GM18870 (cell line): ENCODE measurements around the gene EPS8L3.
"Not testable (repeated sequence)": the region's sequence is repeated elsewhere in the genome, so short reads cannot be mapped to it uniquely, and the experiment has no call there.

Experiments
- ATAC-seq: cut with Tn5 transposase; IDR thresholded peaks from one replicate; pipeline ENCODE4 v1.9.1; 2021; ENCODE audit warnings: moderate library complexity; ENCODE audit not compliant: unreplicated experiment

EPS8L3 gene

GRCh38 chr1:109713636-109714035 is 50.1 kb downstream of the EPS8L3 start:
- ATAC-seq, result no peak

- ATAC-seq, result no peak
These were observed 51.3 kb downstream of the EPS8L3 start for GRCh38 chr1:109712321-109712864.

DNA sequence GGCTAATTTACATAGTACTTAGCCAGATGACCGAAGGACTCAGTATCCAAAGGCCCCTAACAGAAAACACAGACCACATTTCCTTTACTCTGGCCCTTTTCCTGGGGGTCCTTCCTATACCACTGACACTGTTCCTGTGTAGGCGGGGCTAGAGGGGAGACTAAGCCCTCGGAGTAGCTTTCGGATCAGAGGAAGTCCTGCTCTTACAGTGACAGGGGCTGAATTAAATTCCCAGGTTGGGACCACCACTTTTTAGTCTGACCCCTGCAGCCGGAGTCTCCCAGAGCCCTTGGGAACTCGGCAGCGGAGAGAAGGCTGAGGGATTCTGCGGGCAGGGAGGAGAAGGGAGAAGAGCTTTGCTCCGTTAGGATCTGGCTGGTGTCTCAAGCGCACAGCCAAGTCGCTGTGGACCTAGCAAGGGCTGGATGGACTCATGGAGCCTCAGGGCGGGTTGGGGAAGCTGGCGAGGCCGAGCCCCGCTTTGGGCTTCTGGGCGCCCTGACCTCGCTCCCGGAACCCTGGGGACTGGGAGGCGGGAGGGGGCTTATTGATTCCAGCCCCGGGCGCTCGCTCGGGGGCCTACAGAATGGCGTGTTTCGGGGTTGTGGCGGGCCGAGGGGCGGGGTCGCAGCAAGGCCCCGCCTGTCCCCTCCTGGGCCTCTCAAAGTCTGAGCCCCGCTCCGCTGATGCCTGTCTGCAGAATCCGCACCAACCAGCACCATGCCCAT is 52.0 kb downstream of the EPS8L3 start, which contains the start of gene GSTM5:
GSTM5 (plus strand) TSS at position 659 of the 728 bp plus-strand sequence; CDS start at position 721, 62 bp downstream.
- not testable (repeated sequence) for ATAC-seq

GRCh38 chr1:109709822-109710221 is 53.9 kb downstream of the EPS8L3 start:
- not testable (repeated sequence) for ATAC-seq

GRCh38 chr1:109708949-109709348 is 54.8 kb downstream of the EPS8L3 start:
- ATAC-seq, result not testable (repeated sequence)

- ATAC-seq, result no peak
These were observed 58.3 kb downstream of the EPS8L3 start for GRCh38 chr1:109705411-109705810.

- ATAC-seq, result no peak
These were observed 59.5 kb downstream of the EPS8L3 start for GRCh38 chr1:109704173-109704572.

DNA sequence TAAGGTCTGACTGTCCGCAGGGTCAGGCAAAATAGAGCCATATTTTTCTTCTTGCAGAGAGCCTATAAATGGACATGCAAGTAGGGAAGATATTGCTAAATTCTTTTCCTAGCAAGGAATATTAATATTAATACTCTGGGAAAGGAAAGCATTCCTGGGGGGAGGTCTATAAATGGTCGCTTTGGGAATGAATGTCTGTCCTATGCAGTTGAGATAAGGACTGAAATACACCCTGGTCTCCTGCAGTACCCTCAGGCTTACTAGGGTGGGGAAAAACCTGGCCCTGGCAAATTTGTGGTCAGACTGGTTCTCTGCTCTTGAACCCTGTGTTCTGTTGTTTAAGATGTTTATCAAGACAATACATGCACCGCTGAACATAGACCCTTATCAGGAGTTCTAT is 60.8 kb downstream of the EPS8L3 start:
- not testable (repeated sequence) for ATAC-seq
